GM12878 (cell line): ENCODE data around the gene CHMP1A. TPM values are rescaled to one million over a fixed set of nuclear protein-coding genes. Genes with fewer than 3 reads are reported as not detected.

ENCODE experiments used
- ATAC-seq: fragments of 200-7000 bp; cut with Tn5 transposase; 3 replicates; pipeline ENCODE4 v1.9.1; 2020; ENCODE audit warnings: mild to moderate bottlenecking, moderate library complexity
- BruUV-seq: library from RNA; stranded (reverse); fragments of 400-500 nt; replicated peaks from 2 replicates; lab custom pipeline; 2021; lab: Mats Ljungman, UMichigan
- CTCF ChIA-PET: fragments of 300-600 bp; sonication (Branson Sonifier 250); formaldehyde crosslinking; extraction: SDS; loops from one replicate; lab custom pipeline; 2021; ENCODE audit warnings: inconsistent platforms; lab: Yijun Ruan, JAX
- POLR2A ChIA-PET: fragments of 350-600 bp; formaldehyde crosslinking; extraction: SDS; loops from one replicate; lab custom pipeline; 2021; ENCODE audit warnings: inconsistent platforms; lab: Charles Lee
- RAD21 ChIA-PET: fragments of 300-600 bp; sonication (Branson Sonifier 250); formaldehyde crosslinking; loops from one replicate; lab custom pipeline; 2023; ENCODE audit warnings: antibody characterized with exemption; ENCODE audit not compliant: unreplicated experiment; lab: Charles Lee
- SMC1A ChIA-PET: fragments of 300-600 bp; sonication (Branson Sonifier 250); formaldehyde crosslinking; loops from one replicate; lab custom pipeline; 2023; ENCODE audit not compliant: unreplicated experiment, uncharacterized antibody; lab: Charles Lee
- DNase-seq: peaks from one replicate; pipeline ENCODE4 v3.0.0-alpha.2; 2011; ENCODE audit warnings: low read depth, low spot score
- FAIRE-seq: peaks from 3 replicates; lab custom pipeline; 2011; peaks lifted over from hg19 to GRCh38; lab: Jason Lieb, UNC
- H2AFZ ChIP-seq: 2 replicates; pipeline ENCODE4 v1.6.0; 2011; ENCODE audit warnings: low read depth, low read length, control low read depth; ENCODE audit not compliant: control insufficient read depth
- H3K27ac ChIP-seq: 2 replicates; pipeline ENCODE4 v1.5.1; 2011; ENCODE audit warnings: control low read depth; ENCODE audit not compliant: control insufficient read depth, insufficient read depth
- H3K27me3 ChIP-seq, 2 experiments: replicated peaks in 1 of 2; 2 replicates each; pipeline versions ENCODE4 v1.6.0 to v1.6.1; 2011; ENCODE audit warnings: low read length in 1 of 2; ENCODE audit not compliant: control insufficient read depth in 2 of 2, insufficient read depth in 2 of 2
- H3K36me3 ChIP-seq, 2 experiments: 2 replicates each; pipeline ENCODE4 v1.5.1; 2011; ENCODE audit warnings: low read length in 1 of 2; ENCODE audit not compliant: control insufficient read depth in 2 of 2, insufficient read depth in 2 of 2
- H3K4me1 ChIP-seq: 2 replicates; pipeline ENCODE4 v1.6.1; 2011; ENCODE audit warnings: mild to moderate bottlenecking, low read length, moderate library complexity, mixed read lengths; ENCODE audit not compliant: control insufficient read depth, insufficient read depth
- H3K4me2 ChIP-seq: 2 replicates; pipeline ENCODE4 v1.6.0; 2011; ENCODE audit warnings: control low read depth; ENCODE audit not compliant: control insufficient read depth, insufficient read depth
- H3K4me3 ChIP-seq: fragments of 200-600 bp; sonication (generic); 2 replicates; pipeline ENCODE4 v1.5.1; 2016
- H3K79me2 ChIP-seq: 2 replicates; pipeline ENCODE4 v1.6.0; 2011; ENCODE audit warnings: low read length; ENCODE audit not compliant: control insufficient read depth, insufficient read depth
- H3K9ac ChIP-seq: 2 replicates; pipeline ENCODE4 v1.8.0; 2011; ENCODE audit warnings: low read length, control low read depth, mixed read lengths; ENCODE audit not compliant: control insufficient read depth, insufficient read depth
- H3K9me3 ChIP-seq: replicated peaks from 3 replicates; pipeline ENCODE4 v1.5.1; 2011; ENCODE audit warnings: mild to moderate bottlenecking, low read length; ENCODE audit not compliant: control insufficient read depth, insufficient read depth
- H4K20me1 ChIP-seq: 2 replicates; pipeline ENCODE4 v1.6.0; 2011; ENCODE audit not compliant: control insufficient read depth, insufficient read depth
- NBN ChIP-seq: fragments of 450-650 bp; IDR thresholded peaks from 2 replicates; pipeline ENCODE4 v1.6.1; 2016
- POLR2A ChIP-seq: IDR thresholded peaks from 2 replicates; pipeline ENCODE4 v1.6.1; 2011; ENCODE audit warnings: low read depth, mild to moderate bottlenecking, low read length
- RB1 ChIP-seq: fragments of 450-650 bp; formaldehyde crosslinking; IDR thresholded peaks from 2 replicates; pipeline ENCODE4 v1.6.1; 2017; ENCODE audit warnings: mild to moderate bottlenecking, borderline replicate concordance
- WRNIP1 ChIP-seq: IDR thresholded peaks from 2 replicates; pipeline ENCODE4 v1.6.1; 2011; ENCODE audit warnings: low read depth, low read length, improper control_type of control experiment, borderline replicate concordance
- WGBS: methylation state at CpG from one replicate; pipeline ENCODE4 v1.1.6; 2016; ENCODE audit warnings: low lambda C conversion rate; ENCODE audit not compliant: insufficient replicate concordance, insufficient coverage; ENCODE audit errors: missing lambda C conversion rate; 5-methylcytosine and 5-hydroxymethylcytosine counted together
- in situ Hi-C: fragments of 300-500 bp; cut with MboI; formaldehyde crosslinking; loops from 9 replicates; pipeline ENCODE4 v1.14.3; 2018; ENCODE audit warnings: mixed read lengths
- intact Hi-C: fragments of 100-400 bp; cut with micrococcal nuclease; formaldehyde crosslinking; loops from one replicate; pipeline ENCODE4 v1.14.2; 2022; ENCODE audit not compliant: unreplicated experiment
- polyA plus RNA-seq, 11 experiments: library from polyadenylated mRNA; depleted of rRNA in 4 of 11; unstranded in 6 of 11; stranded (reverse) in 5 of 11; fragments of >200 nt; fragmentation: Nextera tagmentation in 4 of 11; fragmentation: Illumina TruSeq in 1 of 11; extraction: Ambion mirVana in 4 of 11; extraction: Trizol in 1 of 11; gene quantifications; 1 replicate in 1 of 11; 2 replicates in 10 of 11; pipeline versions ENCODE4 v1.2.1 to v1.2.3, GENCODE V29; 2011 to 2016; ENCODE audit warnings: inconsistent platforms in 2 of 11, missing spikeins in 2 of 11, low read depth in 1 of 11
- total RNA-seq, 4 experiments: library from RNA; depleted of rRNA in 3 of 4; stranded (reverse); fragments of >200 nt in 3 of 4; fragmentation: Illumina TruSeq in 1 of 4; extraction: Trizol in 1 of 4; gene quantifications; 2 replicates each; pipeline versions ENCODE4 v1.2.1 to v1.2.3, GENCODE V29; 2013 to 2021

CHMP1A gene
- total and polyA plus RNA-seq, 10 of the 15 experiments (the other 5 are each of a cell fraction or from before 2014, with no cell fraction given), result 1.0 to 86.7 (median 54.7) TPM

DNA sequence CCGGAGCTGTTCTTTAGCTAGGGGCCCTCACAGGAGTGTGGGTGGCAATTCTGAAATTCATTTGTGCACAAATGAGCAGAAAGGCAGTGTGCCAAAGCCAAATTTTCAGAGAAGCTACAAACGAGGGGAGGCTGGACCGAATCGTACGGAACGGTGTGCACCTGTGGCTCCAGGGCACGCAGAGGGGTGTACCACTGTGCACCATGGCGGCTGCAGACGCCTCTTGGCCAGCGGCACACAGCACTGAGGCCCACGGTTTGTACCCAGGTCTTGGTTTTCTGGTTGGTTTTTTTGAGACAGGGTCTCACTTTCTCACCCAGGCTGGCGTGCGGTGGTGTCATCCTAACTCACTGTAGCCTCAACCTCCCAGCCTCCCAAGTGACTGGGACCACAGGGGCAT lies 14.9 kb downstream of the CHMP1A start:
- Histone ChIP-seq H3K9me3 (no peaks in the 10 kb centered on the region), H3K4me1 (no peaks in the 10 kb centered on the region), H3K27me3 (no peaks in the 10 kb centered on the region), H3K27ac (no peak overlapping the region), H3K4me2 (no peak overlapping the region), H3K4me3 (no peak overlapping the region), H4K20me1 (no peaks in the 10 kb centered on the region), H3K9ac (no peak overlapping the region), H2AFZ (no peak overlapping the region), H3K36me3 (peaks cover 6 to 23% of the 10 kb centered on the region in 2 experiments; a peak in 3 of 4 replicates), H3K79me2 (no peaks in the 10 kb centered on the region)
- ATAC-seq, result no peak
- ChIA-PET SMC1A (no interaction called here), CTCF (interaction anchor here (1.3 to 1.7 kb wide), 2 partner anchors 58 to 68 kb away, joined by 4 to 5 read pairs; no protein-coding TSS in a partner anchor), POLR2A (no interaction called here), RAD21 (no interaction called here)
- FAIRE-seq, result no peak
- TF ChIP-seq WRNIP1 (no peak), POLR2A (peak; percentile 61; the same call in 1 of the 2 replicates)
- DNase-seq, result no peak
- intact Hi-C loops, result no loop called here
- in situ Hi-C loops, result no loop called here
- 86% methylated on average over 13 of the region's 13 CpGs for WGBS
- no TSS peak for BruUV-seq

- POLR2A ChIA-PET, result no interaction called here
- H3K9ac ChIP-seq, result no peak overlapping the region
- intact Hi-C loops, result loop anchor here (2.0 kb wide), 1 partner anchor 67 kb away; the partner anchor contains the start of gene CPNE7
These were observed 15.9 kb downstream of the CHMP1A start for GRCh38 chr16:89641458-89642119.

More at GRCh38 chr16:89641458-89642119, 15.9 kb downstream of the CHMP1A start:
- no peak for FAIRE-seq
- CTCF ChIA-PET, result interaction anchor here (0.6 to 1.7 kb wide), 8 partner anchors 9 to 475 kb away, joined by 3 to 6 read pairs (median 4); no protein-coding TSS in a partner anchor
- BruUV-seq, result no TSS peak
- Histone ChIP-seq H3K4me3 (no peak overlapping the region), H3K9me3 (no peaks in the 10 kb centered on the region), H2AFZ (no peak overlapping the region), H3K4me2 (no peak overlapping the region), H4K20me1 (no peaks in the 10 kb centered on the region), H3K27me3 (no peaks in the 10 kb centered on the region), H3K79me2 (no peaks in the 10 kb centered on the region), H3K36me3 (peaks cover 0 to 17% of the 10 kb centered on the region in 2 experiments; a peak in 3 of 4 replicates), H3K27ac (no peak overlapping the region), H3K4me1 (no peaks in the 10 kb centered on the region)
- TF ChIP-seq NBN, result 0 out of 2 replicates have a peak, but pooled peaks have one; percentile 1
- TF ChIP-seq RB1, result no peak
- RAD21 ChIA-PET, result interaction anchor here (0.9 to 1.0 kb wide), 2 partner anchors 41 to 58 kb away, joined by 3 read pairs; no protein-coding TSS in a partner anchor
- WGBS, result 53% methylated on average over 14 of the region's 14 CpGs
- in situ Hi-C loops, result no loop called here
- DNase-seq, result no peak
- SMC1A ChIA-PET, result interaction anchor here (1.1 kb wide), 1 partner anchor 59 kb away, joined by 4 read pairs; no protein-coding TSS in a partner anchor
- ATAC-seq, result no peak
